ENCODE data around the gene FRMD7. TPM values are rescaled to one million over a fixed set of nuclear protein-coding genes. Genes with fewer than 3 reads are reported as not detected.

FRMD7 gene
- polyA plus RNA-seq, 1 donor from 2014 or later = 0.54 TPM

DNA sequence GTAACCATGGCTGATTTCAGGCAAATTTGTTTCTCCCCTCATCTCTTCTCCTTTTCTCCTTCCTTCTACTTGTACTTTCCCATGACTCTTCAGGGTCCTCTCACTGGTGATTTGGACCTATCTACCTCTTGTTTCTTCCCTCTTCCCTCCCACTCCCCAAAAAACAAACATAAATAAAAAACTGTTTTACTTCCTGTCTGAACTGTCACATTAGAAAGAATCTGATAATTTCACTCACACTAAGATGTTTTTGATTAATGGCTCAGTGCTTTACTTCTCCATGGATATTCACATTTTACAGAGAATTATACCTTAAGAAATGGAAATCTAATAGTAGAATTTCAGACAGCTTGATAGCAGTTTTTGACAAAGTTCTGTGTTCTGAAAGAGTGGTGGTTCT lies 97.6 kb downstream of the FRMD7 start:
- peaks cover 7% of the 10 kb centered on the region for H3K79me2 ChIP-seq (replicated peaks; ENCODE audit: insufficient read depth, low read length)
- H3K27ac ChIP-seq (ENCODE audit: low read length) = no peak overlapping the region
- H3K9ac ChIP-seq (ENCODE audit: low read length) = no peak overlapping the region
- no peak overlapping the region for H2AFZ ChIP-seq (ENCODE audit: low read depth, low read length)
- no peaks in the 10 kb centered on the region for H3K36me3 ChIP-seq (ENCODE audit: insufficient read depth, low read length)
- no peak overlapping the region for H3K4me2 ChIP-seq (ENCODE audit: low read length)
- no peak for TF ChIP-seq MXI1 (conservative IDR thresholded peaks at IDR 0.05; ENCODE audit: poor library complexity, severe bottlenecking)
- TF ChIP-seq RAD21 (conservative IDR thresholded peaks at IDR 0.05) = no peak
- no peak for TF ChIP-seq EP300 (conservative IDR thresholded peaks at IDR 0.05; ENCODE audit: poor library complexity, severe bottlenecking)
- TF ChIP-seq, protein P1, sequence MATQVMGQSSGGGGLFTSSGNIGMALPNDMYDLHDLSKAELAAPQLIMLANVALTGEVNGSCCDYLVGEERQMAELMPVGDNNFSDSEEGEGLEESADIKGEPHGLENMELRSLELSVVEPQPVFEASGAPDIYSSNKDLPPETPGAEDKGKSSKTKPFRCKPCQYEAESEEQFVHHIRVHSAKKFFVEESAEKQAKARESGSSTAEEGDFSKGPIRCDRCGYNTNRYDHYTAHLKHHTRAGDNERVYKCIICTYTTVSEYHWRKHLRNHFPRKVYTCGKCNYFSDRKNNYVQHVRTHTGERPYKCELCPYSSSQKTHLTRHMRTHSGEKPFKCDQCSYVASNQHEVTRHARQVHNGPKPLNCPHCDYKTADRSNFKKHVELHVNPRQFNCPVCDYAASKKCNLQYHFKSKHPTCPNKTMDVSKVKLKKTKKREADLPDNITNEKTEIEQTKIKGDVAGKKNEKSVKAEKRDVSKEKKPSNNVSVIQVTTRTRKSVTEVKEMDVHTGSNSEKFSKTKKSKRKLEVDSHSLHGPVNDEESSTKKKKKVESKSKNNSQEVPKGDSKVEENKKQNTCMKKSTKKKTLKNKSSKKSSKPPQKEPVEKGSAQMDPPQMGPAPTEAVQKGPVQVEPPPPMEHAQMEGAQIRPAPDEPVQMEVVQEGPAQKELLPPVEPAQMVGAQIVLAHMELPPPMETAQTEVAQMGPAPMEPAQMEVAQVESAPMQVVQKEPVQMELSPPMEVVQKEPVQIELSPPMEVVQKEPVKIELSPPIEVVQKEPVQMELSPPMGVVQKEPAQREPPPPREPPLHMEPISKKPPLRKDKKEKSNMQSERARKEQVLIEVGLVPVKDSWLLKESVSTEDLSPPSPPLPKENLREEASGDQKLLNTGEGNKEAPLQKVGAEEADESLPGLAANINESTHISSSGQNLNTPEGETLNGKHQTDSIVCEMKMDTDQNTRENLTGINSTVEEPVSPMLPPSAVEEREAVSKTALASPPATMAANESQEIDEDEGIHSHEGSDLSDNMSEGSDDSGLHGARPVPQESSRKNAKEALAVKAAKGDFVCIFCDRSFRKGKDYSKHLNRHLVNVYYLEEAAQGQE (IDR thresholded peaks at IDR 0.05; ENCODE audit: borderline replicate concordance) = no peak
- no peak for TF ChIP-seq TAF1 (IDR thresholded peaks at IDR 0.05; ENCODE audit: low read depth)
- no peaks in the 10 kb centered on the region for H3K9me2 ChIP-seq (ENCODE audit: insufficient read depth, low read length)
- H3K4me3 ChIP-seq (ENCODE audit: low read length) = no peak overlapping the region
- no peaks in the 10 kb centered on the region for H3K9me3 ChIP-seq (ENCODE audit: low read length)
- H4K20me1 ChIP-seq (ENCODE audit: insufficient read depth) = no peaks in the 10 kb centered on the region
- no peaks in the 10 kb centered on the region for H3K27me3 ChIP-seq (ENCODE audit: insufficient read depth, low read depth, low read length)
- no peaks in the 10 kb centered on the region for H3F3A ChIP-seq (ENCODE audit: insufficient read depth, low read length, poor library complexity, severe bottlenecking)

Other genes starting within 250 kb of the FRMD7 start
- 8.1 and 8.8 TPM in 2 replicates for gene STK26, start 104.7 kb downstream of the FRMD7 start, polyA plus RNA-seq
- gene RAP2C, start 91.4 kb upstream of the FRMD7 start, polyA plus RNA-seq = 21.9 and 26.2 TPM in 2 replicates